H9 (cell line): ENCODE results near the gene AP4E1. TPM values are rescaled to one million over a fixed set of nuclear protein-coding genes. Genes with fewer than 3 reads are reported as not detected.

Experiments
- DNase-seq: peaks from one replicate; pipeline ENCODE4 v3.0.0-alpha.2; 2017
- H2AFZ ChIP-seq: one replicate; pipeline ENCODE4 v1.6.1; 2013; ENCODE audit warnings: mild to moderate bottlenecking, low read length, control low read depth, moderate library complexity
- H2AK5ac ChIP-seq: 2 replicates; pipeline ENCODE4 v1.6.1; 2013; ENCODE audit warnings: low read length, control low read depth, mixed read lengths; ENCODE audit not compliant: insufficient read length
- H2BK120ac ChIP-seq: one replicate; pipeline ENCODE4 v1.6.1; 2013; ENCODE audit warnings: low read depth, mild to moderate bottlenecking, low read length, control low read depth, inconsistent platforms; ENCODE audit not compliant: poor library complexity, severe bottlenecking
- H2BK12ac ChIP-seq: 2 replicates; pipeline ENCODE4 v1.6.1; 2013; ENCODE audit warnings: low read length, control low read depth, mixed read lengths, low read depth; ENCODE audit not compliant: insufficient read length
- H2BK15ac ChIP-seq: 2 replicates; pipeline ENCODE4 v1.6.1; 2013; ENCODE audit warnings: low read depth, low read length, control low read depth
- H2BK20ac ChIP-seq: one replicate; pipeline ENCODE4 v1.6.1; 2013; ENCODE audit warnings: low read depth, mild to moderate bottlenecking, low read length, control low read depth, inconsistent platforms; ENCODE audit not compliant: poor library complexity, severe bottlenecking
- H2BK5ac ChIP-seq: 2 replicates; pipeline ENCODE4 v1.6.1; 2013; ENCODE audit warnings: low read length, control low read depth, mixed read lengths; ENCODE audit not compliant: insufficient read length
- H3K14ac ChIP-seq: 2 replicates; pipeline ENCODE4 v1.6.1; 2013; ENCODE audit warnings: low read length, control low read depth; ENCODE audit not compliant: insufficient read depth
- H3K18ac ChIP-seq: 2 replicates; pipeline ENCODE4 v1.6.1; 2013; ENCODE audit warnings: low read depth, mild to moderate bottlenecking, mixed read lengths, low read length, control low read depth; ENCODE audit not compliant: insufficient read length
- H3K23ac ChIP-seq: 2 replicates; pipeline ENCODE4 v1.6.1; 2013; ENCODE audit warnings: low read length, control low read depth, mixed read lengths, low read depth; ENCODE audit not compliant: insufficient read length
- H3K23me2 ChIP-seq: 2 replicates; pipeline ENCODE4 v1.6.1; 2013; ENCODE audit warnings: low read depth, mild to moderate bottlenecking, mixed read lengths, low read length, control low read depth; ENCODE audit not compliant: insufficient read length, poor library complexity, severe bottlenecking
- H3K27ac ChIP-seq: 2 replicates; pipeline ENCODE4 v1.5.1; 2013; ENCODE audit warnings: low read length, control low read depth, mixed read lengths, low read depth; ENCODE audit not compliant: insufficient read length
- H3K27me3 ChIP-seq: 2 replicates; pipeline ENCODE4 v1.6.1; 2013; ENCODE audit warnings: low read length, control low read depth, inconsistent platforms; ENCODE audit not compliant: insufficient read depth
- H3K4ac ChIP-seq: 2 replicates; pipeline ENCODE4 v1.6.1; 2013; ENCODE audit warnings: low read depth, mild to moderate bottlenecking, control low read depth, inconsistent platforms, low read length, moderate library complexity
- H3K4me1 ChIP-seq: 2 replicates; pipeline ENCODE4 v1.6.1; 2013; ENCODE audit warnings: low read length, control low read depth, inconsistent platforms; ENCODE audit not compliant: insufficient read depth
- H3K4me2 ChIP-seq: 2 replicates; pipeline ENCODE4 v1.6.1; 2013; ENCODE audit warnings: low read length, control low read depth, mixed read lengths; ENCODE audit not compliant: insufficient read length, insufficient read depth
- H3K56ac ChIP-seq: 2 replicates; pipeline ENCODE4 v1.6.1; 2013; ENCODE audit warnings: low read depth, mild to moderate bottlenecking, mixed read lengths, low read length, control low read depth; ENCODE audit not compliant: insufficient read length
- H3K79me1 ChIP-seq: 2 replicates; pipeline ENCODE4 v1.6.1; 2013; ENCODE audit warnings: low read depth, mild to moderate bottlenecking, moderate library complexity, low read length, control low read depth, inconsistent platforms; ENCODE audit not compliant: insufficient read depth, poor library complexity, severe bottlenecking
- H3K79me2 ChIP-seq: 2 replicates; pipeline ENCODE4 v1.6.1; 2013; ENCODE audit warnings: low read length, control low read depth, inconsistent platforms; ENCODE audit not compliant: insufficient read depth
- H3K9ac ChIP-seq: 2 replicates; pipeline ENCODE4 v1.6.1; 2013; ENCODE audit warnings: low read length, control low read depth, mixed read lengths; ENCODE audit not compliant: insufficient read length; ENCODE audit errors: extremely low read depth
- H3K9me3 ChIP-seq: one replicate; pipeline ENCODE4 v1.6.1; 2013; ENCODE audit warnings: low read depth, low read length, inconsistent platforms; ENCODE audit not compliant: control insufficient read depth
- H3T11ph ChIP-seq: one replicate; pipeline ENCODE4 v1.6.1; 2013; ENCODE audit warnings: mild to moderate bottlenecking, low read length, control low read depth, inconsistent platforms
- H4K20me1 ChIP-seq: one replicate; pipeline ENCODE4 v1.6.1; 2013; ENCODE audit not compliant: control insufficient read depth, insufficient read length, insufficient read depth
- H4K5ac ChIP-seq: 2 replicates; pipeline ENCODE4 v1.6.1; 2013; ENCODE audit warnings: low read depth, mild to moderate bottlenecking, mixed read lengths, low read length, control low read depth; ENCODE audit not compliant: insufficient read length
- H4K8ac ChIP-seq: replicated peaks from 2 replicates; pipeline ENCODE4 v1.6.1; 2013; ENCODE audit warnings: low read length, control low read depth, mixed read lengths, low read depth; ENCODE audit not compliant: insufficient read length
- H4K91ac ChIP-seq: 2 replicates; pipeline ENCODE4 v1.6.1; 2013; ENCODE audit warnings: low read depth, mild to moderate bottlenecking, moderate library complexity, mixed read lengths, low read length, control low read depth; ENCODE audit not compliant: insufficient read length
- H3K27ac Mint-ChIP-seq, 3 experiments: 2 replicates in 2 of 3; 3 replicates in 1 of 3; pipeline ENCODE4 v1.8.0; 2020 to 2021; ENCODE audit warnings: mixed read lengths in 3 of 3, mild to moderate bottlenecking in 1 of 3, moderate library complexity in 1 of 3
- H3K27me3 Mint-ChIP-seq: 2 replicates; pipeline ENCODE4 v1.8.0; 2021; ENCODE audit warnings: low read depth, mild to moderate bottlenecking, moderate library complexity, mixed read lengths
- H3K36me3 Mint-ChIP-seq, 3 experiments: 2 replicates in 2 of 3; 3 replicates in 1 of 3; pipeline ENCODE4 v1.8.0; 2020 to 2021; ENCODE audit warnings: low read depth in 3 of 3, mixed read lengths in 3 of 3; ENCODE audit not compliant: insufficient read depth in 1 of 3
- H3K4me1 Mint-ChIP-seq, 2 experiments: 2 replicates each; pipeline ENCODE4 v1.8.0; 2020; ENCODE audit warnings: mixed read lengths in 2 of 2
- H3K4me3 Mint-ChIP-seq, 2 experiments: 2 replicates in 1 of 2; 3 replicates in 1 of 2; pipeline ENCODE4 v1.8.0; 2020 to 2021; ENCODE audit warnings: mild to moderate bottlenecking in 2 of 2, mixed read lengths in 2 of 2, moderate library complexity in 1 of 2
- H3K9me3 Mint-ChIP-seq, 2 experiments: 2 replicates in 1 of 2; 3 replicates in 1 of 2; pipeline ENCODE4 v1.8.0; 2020; ENCODE audit warnings: mild to moderate bottlenecking in 2 of 2, mixed read lengths in 2 of 2, moderate library complexity in 1 of 2
- WGBS: extraction: QIAGEN DNeasy Blood & Tissue Kit; methylation state at CpG from one replicate; pipeline ENCODE4 v1.1.7; 2013; ENCODE audit warnings: missing lambda C conversion rate, low lambda C conversion rate, mixed read lengths; ENCODE audit not compliant: insufficient read length; ENCODE audit errors: extremely low coverage; 5-methylcytosine and 5-hydroxymethylcytosine counted together
- total RNA-seq: library from RNA; stranded (reverse); gene quantifications from 2 replicates; pipeline ENCODE4 v1.2.1, GENCODE V29; 2021
- TF ChIP-seq, protein P1 (sequence below): fragments of 200-600 bp; sonication (generic); conservative IDR thresholded peaks from 3 replicates; pipeline ENCODE4 v1.8.0; 2021; ENCODE audit warnings: antibody characterized with exemption, mild to moderate bottlenecking

AP4E1 gene
- total RNA-seq, 1 experiment from 2014 or later = 13.8 TPM

DNA sequence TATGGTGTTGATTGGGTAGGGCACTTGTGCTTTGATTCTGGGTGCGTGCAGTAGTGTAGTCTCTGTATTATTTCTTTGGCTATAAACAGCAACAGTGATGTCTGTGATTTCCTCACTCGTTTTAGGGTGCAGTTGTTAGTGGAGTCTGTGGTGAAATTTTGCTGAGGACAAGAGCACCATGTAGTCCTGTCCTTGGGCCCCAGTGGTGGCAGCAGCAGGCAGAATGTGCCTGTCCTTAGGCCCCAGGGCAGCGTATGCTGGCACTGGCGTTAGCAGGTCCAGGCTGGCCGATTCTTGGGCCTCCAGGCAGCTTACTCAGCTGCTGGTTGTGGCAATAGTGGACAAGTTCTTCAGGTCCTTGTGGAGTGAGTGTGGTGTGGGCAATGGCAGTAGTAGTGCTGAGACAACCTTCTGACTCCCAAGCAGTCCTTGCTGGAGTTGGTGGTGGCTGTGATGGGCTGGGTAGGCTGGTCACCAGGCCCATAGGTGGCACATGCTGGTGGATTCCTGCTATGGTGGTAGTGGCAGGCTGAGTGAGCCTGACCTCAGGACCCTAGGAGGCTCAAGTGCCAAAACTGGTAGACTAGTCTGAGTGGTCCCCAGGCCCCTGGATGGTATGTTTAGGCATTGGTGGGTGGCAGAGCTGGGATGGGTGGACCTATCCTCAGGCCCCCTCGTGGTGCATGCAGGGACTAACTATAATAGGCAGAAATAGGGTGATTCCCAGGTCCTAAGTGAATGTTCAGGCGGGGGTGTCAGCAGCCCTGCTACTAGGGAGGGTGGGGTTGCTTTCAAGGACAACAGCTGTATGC lies 129.9 kb downstream of the AP4E1 start:
- Histone ChIP-seq H4K20me1 (no peaks in the 10 kb centered on the region), H4K5ac (no peak overlapping the region), H2BK20ac (no peak overlapping the region), H3K9ac (no peak overlapping the region), H3K27ac (no peak overlapping the region), H2AK5ac (no peak overlapping the region), H2AFZ (no peak overlapping the region), H3K4ac (no peak overlapping the region), H3K27me3 (no peaks in the 10 kb centered on the region), H3K14ac (0 out of 2 replicates have a peak overlapping the region, but pooled peaks have one; percentile 8), H3K79me1 (no peaks in the 10 kb centered on the region), H2BK120ac (no peak overlapping the region), H3K18ac (no peak overlapping the region), H3K4me2 (peak overlapping the region; percentile 9), H3K9me3 (no peaks in the 10 kb centered on the region), H3K4me1 (peaks cover 5% of the 10 kb centered on the region; the same call in 1 of the 2 replicates), H3K79me2 (no peaks in the 10 kb centered on the region), H4K91ac (no peak overlapping the region), H3K56ac (no peak overlapping the region), H2BK5ac (no peak overlapping the region), H3K23me2 (peaks cover 2% of the 10 kb centered on the region), H3T11ph (no peak overlapping the region), H4K8ac (no peak overlapping the region), H3K23ac (no peak overlapping the region), H2BK15ac (no peak overlapping the region), H2BK12ac (no peak overlapping the region)
- H3K27me3 Mint-ChIP-seq = no peaks in the 10 kb centered on the region
- no CpG with 5 or more reads among the region's 7 CpGs for WGBS
- H3K9me3 Mint-ChIP-seq = peaks cover 6 to 13% of the 10 kb centered on the region in 2 experiments
- H3K36me3 Mint-ChIP-seq = peaks cover 2 to 15% (median 5%) of the 10 kb centered on the region in 3 experiments; a peak in 6 of 7 replicates
- H3K4me1 Mint-ChIP-seq = peaks cover 24 to 31% of the 10 kb centered on the region in 2 experiments
- no peak overlapping the region for H3K27ac Mint-ChIP-seq
- DNase-seq = no peak
- H3K4me3 Mint-ChIP-seq = peak overlapping the region; percentile 70 to 72
- TF ChIP-seq, protein P1, sequence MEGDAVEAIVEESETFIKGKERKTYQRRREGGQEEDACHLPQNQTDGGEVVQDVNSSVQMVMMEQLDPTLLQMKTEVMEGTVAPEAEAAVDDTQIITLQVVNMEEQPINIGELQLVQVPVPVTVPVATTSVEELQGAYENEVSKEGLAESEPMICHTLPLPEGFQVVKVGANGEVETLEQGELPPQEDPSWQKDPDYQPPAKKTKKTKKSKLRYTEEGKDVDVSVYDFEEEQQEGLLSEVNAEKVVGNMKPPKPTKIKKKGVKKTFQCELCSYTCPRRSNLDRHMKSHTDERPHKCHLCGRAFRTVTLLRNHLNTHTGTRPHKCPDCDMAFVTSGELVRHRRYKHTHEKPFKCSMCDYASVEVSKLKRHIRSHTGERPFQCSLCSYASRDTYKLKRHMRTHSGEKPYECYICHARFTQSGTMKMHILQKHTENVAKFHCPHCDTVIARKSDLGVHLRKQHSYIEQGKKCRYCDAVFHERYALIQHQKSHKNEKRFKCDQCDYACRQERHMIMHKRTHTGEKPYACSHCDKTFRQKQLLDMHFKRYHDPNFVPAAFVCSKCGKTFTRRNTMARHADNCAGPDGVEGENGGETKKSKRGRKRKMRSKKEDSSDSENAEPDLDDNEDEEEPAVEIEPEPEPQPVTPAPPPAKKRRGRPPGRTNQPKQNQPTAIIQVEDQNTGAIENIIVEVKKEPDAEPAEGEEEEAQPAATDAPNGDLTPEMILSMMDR = no peak
